Natural killer cell treated with Interleukin-12 subunit alpha and Interleukin-12 subunit beta and Interleukin-15 and Interleukin-18, amount 100 ng/mL, for 72 hours (primary cell): ENCODE data around the gene PHETA1. TPM values are rescaled to one million over a fixed set of nuclear protein-coding genes. Genes with fewer than 3 reads are reported as not detected.
"Not testable (repeated sequence)": the region's sequence is repeated elsewhere in the genome, so short reads cannot be mapped to it uniquely, and the experiment has no call there.

Experiments
- ATAC-seq, 2 donors: fragments of 150-1000 bp; cut with Tn5 transposase in 1 of 2; sonication (Bioruptor Pico), chemical (Tn5 transposase) in 1 of 2; 2 replicates each; pipeline ENCODE4 v1.10.0; 2021
- DNase-seq: peaks from one replicate; pipeline ENCODE4 v3.0.0; 2022; ENCODE audit warnings: low spot score
- H3K27ac Mint-ChIP-seq, 2 donors: 1 replicate in 1 of 2; 2 replicates in 1 of 2; pipeline ENCODE4 v1.8.0; 2022; ENCODE audit warnings: mixed read lengths in 2 of 2, mild to moderate bottlenecking in 1 of 2, moderate library complexity in 1 of 2
- H3K27me3 Mint-ChIP-seq, 2 donors: 1 replicate in 1 of 2; 2 replicates in 1 of 2; pipeline ENCODE4 v1.8.0; 2022; ENCODE audit warnings: mixed read lengths in 2 of 2
- H3K36me3 Mint-ChIP-seq: one replicate; pipeline ENCODE4 v1.8.0; 2022; ENCODE audit warnings: mixed read lengths
- H3K4me1 Mint-ChIP-seq, 2 donors: 1 replicate in 1 of 2; 2 replicates in 1 of 2; pipeline ENCODE4 v1.8.0; 2022; ENCODE audit warnings: low read depth in 2 of 2, mixed read lengths in 2 of 2, mild to moderate bottlenecking in 1 of 2
- H3K4me3 Mint-ChIP-seq: one replicate; pipeline ENCODE4 v1.8.0; 2022; ENCODE audit warnings: mixed read lengths
- H3K9me3 Mint-ChIP-seq: 2 replicates; pipeline ENCODE4 v1.8.0; 2022; ENCODE audit warnings: mixed read lengths
- total RNA-seq, 2 donors: library from RNA; stranded (reverse); gene quantifications; one replicate each; pipeline ENCODE4 v1.2.3, GENCODE V29; 2022

Gene PHETA1
- total RNA-seq, 2 donors from 2014 or later: 2.1 to 2.2 TPM

- ATAC-seq: no peak
- no peak overlapping the region for H3K27ac Mint-ChIP-seq
- H3K4me1 Mint-ChIP-seq: peaks cover 26 to 32% of the 10 kb centered on the region in 2 donors
- H3K36me3 Mint-ChIP-seq: peaks cover 7% of the 10 kb centered on the region
- no peak for DNase-seq
- H3K9me3 Mint-ChIP-seq: no peaks in the 10 kb centered on the region
- no peak overlapping the region for H3K4me3 Mint-ChIP-seq
- H3K27me3 Mint-ChIP-seq: peaks cover 15 to 17% of the 10 kb centered on the region in 2 donors
Measured at GRCh38 chr12:111398530-111398929, 29.6 kb upstream of the PHETA1 start.

DNA sequence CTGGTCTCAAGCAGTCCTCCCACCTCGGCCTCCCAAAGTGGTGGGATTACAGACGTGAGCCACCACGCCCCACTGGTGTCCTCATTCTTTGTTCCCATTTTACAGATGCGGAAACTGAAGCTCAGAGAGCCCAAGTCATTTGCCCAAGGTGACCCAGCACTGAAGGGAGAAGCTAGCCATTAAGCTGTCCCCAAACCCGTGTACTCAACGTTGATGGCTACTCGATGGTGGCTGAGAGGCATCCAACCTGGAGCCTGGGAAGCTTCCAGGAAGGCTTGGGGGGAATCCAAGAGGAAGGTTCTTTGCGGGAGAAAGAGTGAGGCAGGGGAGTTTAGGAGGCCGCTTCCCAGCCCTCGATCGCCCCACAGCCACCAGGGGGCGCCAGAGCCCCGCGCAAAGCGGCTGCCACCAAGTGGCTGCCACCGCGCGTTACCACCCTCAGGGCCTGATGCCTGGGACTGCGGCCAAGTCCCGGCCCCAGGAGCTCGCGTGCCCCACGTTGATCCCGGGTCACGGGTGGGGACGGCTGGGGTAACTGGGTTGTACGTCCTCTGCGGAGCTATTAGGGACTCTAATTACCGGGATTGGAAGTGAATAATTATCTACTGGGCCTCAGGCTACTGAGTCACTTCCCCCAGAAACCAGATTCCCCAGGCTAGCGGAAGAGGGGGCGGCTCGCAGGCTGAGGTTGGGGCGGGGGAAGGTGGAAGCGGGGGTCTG, 28.0 kb upstream of the PHETA1 start:
- ATAC-seq: peak; percentile 90 to 93
- Mint-ChIP-seq H3K27me3 (peaks cover 15 to 17% of the 10 kb centered on the region in 2 donors), H3K36me3 (peaks cover 7% of the 10 kb centered on the region), H3K27ac (peak overlapping the region in 1 of 2 donors; percentile 10), H3K4me1 (peaks cover 19 to 25% of the 10 kb centered on the region in 2 donors), H3K4me3 (peak overlapping the region; percentile 59), H3K9me3 (no peaks in the 10 kb centered on the region)
- peak; percentile 91 for DNase-seq

GRCh38 chr12:111396271-111396670, 27.4 kb upstream of the PHETA1 start:
- ATAC-seq, H3K9me3 Mint-ChIP-seq, H3K4me3 Mint-ChIP-seq, H3K36me3 Mint-ChIP-seq, DNase-seq: not testable (repeated sequence)
- Mint-ChIP-seq H3K27me3 (peaks cover 15 to 17% of the 10 kb centered on the region in 2 donors), H3K27ac (peak overlapping the region in 1 of 2 donors; percentile 10), H3K4me1 (peaks cover 19 to 25% of the 10 kb centered on the region in 2 donors)

DNA sequence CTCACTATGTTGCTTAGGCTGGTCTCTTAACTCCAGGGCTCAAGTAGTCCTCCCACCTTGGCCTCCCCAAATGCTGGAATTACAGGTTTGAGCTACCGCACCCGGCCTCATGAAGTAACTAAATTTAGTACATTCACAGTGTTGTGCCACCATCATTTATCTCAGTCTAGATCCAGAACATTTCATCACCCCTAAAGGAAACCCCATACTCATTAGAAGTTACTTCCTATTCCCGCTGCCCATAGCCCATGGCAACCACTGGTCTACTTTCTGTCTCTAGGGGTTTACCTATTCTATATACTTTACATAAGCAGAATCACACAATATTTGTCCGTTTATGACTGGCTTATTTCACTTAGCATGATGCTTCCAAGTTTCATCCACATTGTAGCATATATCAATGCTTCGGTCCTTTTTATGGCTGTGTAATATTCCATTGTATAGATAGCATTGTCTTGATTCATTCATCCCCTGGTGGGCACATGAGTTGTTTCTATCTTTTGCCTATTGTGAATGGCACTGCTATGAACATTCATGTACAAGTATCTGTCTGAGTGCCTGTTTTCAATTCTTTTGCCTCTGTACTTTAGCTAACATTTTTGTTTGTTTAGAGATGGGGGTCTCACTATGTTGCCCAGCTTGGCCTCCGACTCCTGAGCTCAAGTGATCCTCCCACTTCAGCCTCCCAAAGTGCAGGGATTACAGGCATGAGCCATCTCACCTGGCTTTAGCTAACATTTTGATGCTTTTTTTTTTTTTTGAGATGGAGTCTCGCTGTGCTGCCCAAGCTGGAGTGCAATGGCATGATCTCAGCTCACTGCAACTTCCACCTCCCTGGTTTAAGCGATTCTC, 26.7 kb upstream of the PHETA1 start:
- no peak for DNase-seq
- no peak overlapping the region for H3K27ac Mint-ChIP-seq
- no peaks in the 10 kb centered on the region for H3K9me3 Mint-ChIP-seq
- H3K36me3 Mint-ChIP-seq: peaks cover 7% of the 10 kb centered on the region
- no peak overlapping the region for H3K4me3 Mint-ChIP-seq
- peaks cover 19 to 23% of the 10 kb centered on the region in 2 donors for H3K4me1 Mint-ChIP-seq
- ATAC-seq: no peak
- peaks cover 13 to 15% of the 10 kb centered on the region in 2 donors for H3K27me3 Mint-ChIP-seq

DNA sequence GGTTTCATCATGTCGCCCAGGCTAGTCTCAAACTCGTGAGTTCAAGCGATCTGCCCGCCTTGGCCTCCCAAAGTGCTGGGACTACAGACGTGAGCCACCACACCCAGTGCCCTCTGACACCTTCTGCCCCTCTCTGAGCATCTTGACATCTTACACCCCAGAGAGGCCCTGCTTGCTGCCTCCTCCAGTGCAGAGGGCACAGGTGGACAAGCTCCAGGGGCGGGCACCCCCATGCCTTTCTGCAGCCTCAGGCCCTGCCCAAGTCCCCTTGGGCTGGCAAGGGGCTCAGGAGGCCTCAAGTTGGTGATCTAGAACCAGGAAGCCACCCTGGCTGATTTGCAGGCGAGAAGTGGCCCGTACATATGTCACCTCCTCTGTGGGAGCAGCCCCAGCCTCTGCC, 25.6 kb upstream of the PHETA1 start:
- no peaks in the 10 kb centered on the region for H3K9me3 Mint-ChIP-seq
- DNase-seq (no peak), ATAC-seq (no peak)
- peaks cover 11 to 12% of the 10 kb centered on the region in 2 donors for H3K4me1 Mint-ChIP-seq
- H3K27ac Mint-ChIP-seq: no peak overlapping the region
- H3K4me3 Mint-ChIP-seq: no peak overlapping the region
- H3K36me3 Mint-ChIP-seq: peaks cover 1% of the 10 kb centered on the region
- peaks cover 4 to 6% of the 10 kb centered on the region in 2 donors for H3K27me3 Mint-ChIP-seq

GRCh38 chr12:111393700-111394300, 24.9 kb upstream of the PHETA1 start:
- Mint-ChIP-seq H3K36me3 (no peaks in the 10 kb centered on the region), H3K27me3 (peaks cover 5 to 8% of the 10 kb centered on the region in 2 donors), H3K9me3 (no peaks in the 10 kb centered on the region), H3K4me3 (no peak overlapping the region), H3K4me1 (peaks cover 6 to 8% of the 10 kb centered on the region in 2 donors), H3K27ac (no peak overlapping the region)
- DNase-seq: no peak
- ATAC-seq: peak in 1 of 2 donors; percentile 34

GRCh38 chr12:111390910-111391309, 22.0 kb upstream of the PHETA1 start:
- Mint-ChIP-seq H3K27me3 (peaks cover 3 to 8% of the 10 kb centered on the region in 2 donors), H3K4me3 (no peak overlapping the region), H3K36me3 (no peaks in the 10 kb centered on the region), H3K9me3 (no peaks in the 10 kb centered on the region), H3K4me1 (no peaks in the 10 kb centered on the region), H3K27ac (no peak overlapping the region)
- ATAC-seq (no peak), DNase-seq (no peak)

DNA sequence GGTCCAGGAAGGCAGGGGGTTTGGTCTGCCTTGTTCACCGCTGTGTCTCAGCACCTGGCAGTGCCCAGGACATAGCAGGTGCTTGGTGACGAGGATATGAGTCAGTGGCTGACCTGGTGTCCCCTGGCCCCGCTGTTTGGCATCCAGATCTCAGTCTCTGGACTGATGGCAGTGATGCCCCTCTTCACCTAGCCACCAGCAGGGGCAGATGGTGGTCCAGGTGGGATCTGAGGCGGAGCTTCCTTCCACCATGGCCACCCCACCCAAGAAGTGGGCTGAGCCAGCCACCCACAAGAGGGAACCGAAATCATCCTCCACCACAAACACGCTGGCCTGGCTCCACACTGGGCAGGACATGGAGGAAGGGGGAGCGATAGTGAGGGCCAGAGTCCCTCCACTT, 20.7 kb upstream of the PHETA1 start:
- Mint-ChIP-seq H3K4me1 (no peaks in the 10 kb centered on the region), H3K27me3 (peaks cover 9 to 17% of the 10 kb centered on the region in 2 donors), H3K27ac (no peak overlapping the region), H3K9me3 (no peaks in the 10 kb centered on the region), H3K36me3 (no peaks in the 10 kb centered on the region), H3K4me3 (no peak overlapping the region)
- DNase-seq (no peak), ATAC-seq (peak in 1 of 2 donors; percentile 29)

DNA sequence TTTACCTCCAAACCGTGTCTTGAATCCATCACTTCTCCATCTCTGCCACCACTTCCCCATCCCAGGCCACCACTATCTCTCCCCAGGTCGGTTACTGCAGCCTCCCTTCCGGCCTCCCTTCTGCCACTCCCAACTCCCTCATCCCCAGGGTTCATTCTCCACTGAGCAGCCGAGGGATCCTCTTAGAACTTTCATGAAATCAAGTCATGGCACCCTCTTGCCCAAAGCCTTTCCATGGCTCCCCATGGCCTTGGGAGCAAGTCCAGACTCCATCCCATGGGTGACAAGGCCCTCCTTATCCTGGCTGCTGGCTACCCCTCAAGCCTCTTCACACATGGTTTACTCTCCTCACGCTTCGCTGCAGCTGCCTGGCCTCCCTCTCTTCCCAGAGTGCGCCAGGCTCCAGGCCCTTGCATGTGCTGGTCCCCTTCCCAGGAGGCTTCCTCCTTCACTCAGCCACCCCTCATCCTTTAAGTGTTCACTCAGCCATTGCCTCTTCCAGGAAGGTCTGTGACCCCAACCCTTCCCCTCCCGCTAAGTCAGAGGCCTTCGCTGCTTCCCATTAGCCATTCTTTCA, 18.9 kb upstream of the PHETA1 start:
- Mint-ChIP-seq H3K9me3 (no peaks in the 10 kb centered on the region), H3K27ac (no peak overlapping the region)
- ATAC-seq: no peak

DNA sequence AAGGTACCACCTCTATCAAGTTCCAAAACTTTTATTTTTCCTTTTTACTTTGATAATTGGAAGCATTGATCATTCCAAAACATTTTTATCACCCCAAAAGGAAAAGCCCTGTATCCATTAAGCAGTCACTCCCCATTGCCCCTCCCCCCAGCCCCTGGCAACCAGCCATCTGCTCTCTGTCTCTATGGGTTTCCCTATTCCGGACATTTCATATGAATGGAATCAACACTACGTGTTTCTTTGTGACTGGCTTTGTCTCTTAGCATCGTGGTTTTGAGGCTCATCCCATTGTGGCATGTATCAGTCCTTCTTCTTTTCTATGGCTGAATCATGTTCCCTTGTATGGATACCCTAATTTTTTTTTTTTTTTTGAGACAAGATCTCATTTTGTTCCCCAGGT, 18.0 kb upstream of the PHETA1 start:
- ATAC-seq (no peak), DNase-seq (no peak)
- Mint-ChIP-seq H3K27ac (no peak overlapping the region), H3K4me1 (no peaks in the 10 kb centered on the region), H3K27me3 (peaks cover 10 to 19% of the 10 kb centered on the region in 2 donors), H3K9me3 (no peaks in the 10 kb centered on the region), H3K4me3 (no peak overlapping the region), H3K36me3 (no peaks in the 10 kb centered on the region)

More for the DNA sequence above, 18.9 kb upstream of the PHETA1 start:
- Mint-ChIP-seq H3K4me3 (no peak overlapping the region), H3K4me1 (no peaks in the 10 kb centered on the region), H3K36me3 (no peaks in the 10 kb centered on the region), H3K27me3 (peaks cover 9 to 19% of the 10 kb centered on the region in 2 donors)
- no peak for DNase-seq

- no peak overlapping the region for H3K4me3 Mint-ChIP-seq
- no peaks in the 10 kb centered on the region for H3K4me1 Mint-ChIP-seq
- H3K36me3 Mint-ChIP-seq: no peaks in the 10 kb centered on the region
- H3K27ac Mint-ChIP-seq: no peak overlapping the region
- no peak for DNase-seq
- H3K9me3 Mint-ChIP-seq: no peaks in the 10 kb centered on the region
- ATAC-seq: no peak
- peaks cover 15 to 18% of the 10 kb centered on the region in 2 donors for H3K27me3 Mint-ChIP-seq
Measured at GRCh38 chr12:111384596-111384995, 15.7 kb upstream of the PHETA1 start.

DNA sequence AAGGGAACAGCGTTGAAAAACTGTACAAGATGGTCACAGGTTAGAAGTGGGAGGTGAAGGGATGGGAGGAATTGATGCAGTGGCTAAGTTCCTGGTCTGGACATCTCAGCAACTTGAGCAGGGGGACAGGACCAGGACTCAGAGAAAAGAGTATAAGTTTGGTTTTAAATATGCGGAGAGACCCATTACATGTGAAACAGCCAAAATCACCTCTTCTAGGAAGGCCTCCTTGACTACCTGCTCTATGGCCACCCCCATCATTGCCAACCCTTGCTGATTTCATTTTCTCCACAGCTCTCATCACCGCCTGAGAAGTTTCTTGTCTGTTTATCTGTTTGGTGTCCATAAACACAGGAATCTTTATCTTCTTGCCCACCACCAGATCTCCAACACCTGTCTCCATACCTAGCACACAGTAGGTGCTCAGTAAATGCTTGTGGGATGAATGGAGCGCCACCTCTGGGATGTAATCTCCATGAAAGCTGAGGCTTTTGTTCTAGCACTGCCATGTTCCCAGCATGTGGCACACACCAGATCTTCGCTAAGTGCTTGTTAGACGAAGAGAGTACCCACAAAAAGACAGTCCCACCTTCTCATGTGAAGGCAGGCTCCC, 11.2 kb upstream of the PHETA1 start:
- DNase-seq (no peak), ATAC-seq (no peak)
- no peaks in the 10 kb centered on the region for H3K36me3 Mint-ChIP-seq
- H3K4me3 Mint-ChIP-seq: no peak overlapping the region
- H3K27me3 Mint-ChIP-seq: peaks cover 6 to 9% of the 10 kb centered on the region in 2 donors
- no peaks in the 10 kb centered on the region for H3K9me3 Mint-ChIP-seq
- no peak overlapping the region for H3K27ac Mint-ChIP-seq
- H3K4me1 Mint-ChIP-seq: no peaks in the 10 kb centered on the region

DNA sequence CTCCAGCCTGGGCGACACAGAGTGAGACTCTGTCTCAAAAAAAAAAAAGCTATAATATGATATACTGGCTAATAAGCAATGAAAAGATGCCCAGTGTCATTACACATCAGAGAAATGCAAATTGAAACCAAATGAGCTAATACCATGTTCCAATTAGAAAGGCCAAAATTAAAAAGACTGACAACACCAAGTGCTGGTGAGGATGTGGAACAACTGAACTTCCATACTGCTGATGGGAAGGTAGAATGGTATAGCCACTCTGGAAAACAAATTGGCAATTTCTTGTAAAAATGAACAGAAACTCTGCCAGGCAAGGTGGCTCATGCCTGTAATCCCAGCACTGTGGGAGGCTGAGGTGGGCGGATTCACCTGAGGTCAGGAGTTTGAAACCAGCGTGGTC, 8.5 kb upstream of the PHETA1 start:
- Mint-ChIP-seq H3K27me3 (peaks cover 0 to 10% of the 10 kb centered on the region in 2 donors), H3K4me1 (no peaks in the 10 kb centered on the region), H3K9me3 (no peaks in the 10 kb centered on the region), H3K36me3 (no peaks in the 10 kb centered on the region), H3K4me3 (no peak overlapping the region), H3K27ac (no peak overlapping the region)
- ATAC-seq (no peak), DNase-seq (no peak)
